GM19025 (cell line): Measurements from ENCODE around the gene SLC5A9.

ENCODE experiments used
- ATAC-seq: cut with Tn5 transposase; IDR thresholded peaks from one replicate; pipeline ENCODE4 v1.9.1; 2021; ENCODE audit warnings: mild to moderate bottlenecking, low read depth, moderate library complexity; ENCODE audit not compliant: unreplicated experiment

Gene SLC5A9

DNA sequence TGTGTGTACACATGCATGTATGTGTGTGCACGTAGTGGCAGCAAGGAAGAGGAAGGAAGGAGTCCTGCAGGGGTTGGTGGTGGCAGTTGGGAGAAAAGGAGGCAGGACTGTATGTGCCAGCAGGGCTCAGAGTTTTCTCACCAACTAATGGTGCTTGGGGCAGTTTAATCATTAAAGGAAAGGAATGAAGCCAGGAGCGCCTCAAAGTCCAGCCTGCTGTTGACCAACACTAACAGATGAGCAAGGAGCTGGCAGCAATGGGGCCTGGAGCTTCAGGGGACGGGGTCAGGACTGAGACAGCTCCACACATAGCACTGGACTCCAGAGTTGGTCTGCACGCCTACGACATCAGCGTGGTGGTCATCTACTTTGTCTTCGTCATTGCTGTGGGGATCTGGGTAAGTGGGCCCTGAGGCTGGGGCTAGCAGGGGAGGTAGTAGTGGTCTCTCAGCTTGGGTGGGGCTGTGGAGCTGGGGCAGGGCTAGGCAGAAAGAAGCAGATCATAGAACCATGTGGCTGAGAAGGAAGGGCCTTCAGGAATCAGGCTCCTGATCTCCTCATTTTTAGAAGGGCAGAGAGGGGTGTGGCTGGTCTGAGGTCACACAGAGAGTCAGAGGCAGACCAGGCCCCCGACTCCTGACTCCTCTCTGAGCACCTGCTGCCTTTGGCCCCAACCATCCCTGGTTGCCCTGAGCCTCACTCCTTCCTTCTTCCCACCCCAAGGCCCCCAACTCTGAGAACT, at the start of gene SLC5A9:
TSS of gene SLC5A9 (plus strand) at position 216 of the 742 bp plus-strand sequence. CDS start at position 237, 21 bp downstream.
- ATAC-seq = no peak

DNA sequence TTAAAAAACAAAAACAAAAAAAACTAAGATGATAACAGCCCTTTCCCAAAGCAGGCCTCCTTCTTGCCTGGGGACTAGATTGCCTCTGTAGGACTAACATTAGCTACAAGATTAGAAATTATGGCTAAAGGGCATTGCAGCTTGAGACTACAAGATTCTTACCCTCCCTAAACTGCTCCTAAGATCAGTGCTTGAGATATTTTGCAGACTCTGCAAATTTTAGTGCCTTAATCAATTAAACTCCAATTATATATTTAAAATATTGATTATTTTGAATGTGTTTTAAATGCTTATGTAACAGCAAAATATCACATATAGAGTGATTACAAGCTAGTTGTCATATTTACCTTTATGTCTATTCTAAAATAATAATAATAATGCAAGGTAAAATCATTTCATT, 47.4 kb upstream of the SLC5A9 start:
- no peak for ATAC-seq

DNA sequence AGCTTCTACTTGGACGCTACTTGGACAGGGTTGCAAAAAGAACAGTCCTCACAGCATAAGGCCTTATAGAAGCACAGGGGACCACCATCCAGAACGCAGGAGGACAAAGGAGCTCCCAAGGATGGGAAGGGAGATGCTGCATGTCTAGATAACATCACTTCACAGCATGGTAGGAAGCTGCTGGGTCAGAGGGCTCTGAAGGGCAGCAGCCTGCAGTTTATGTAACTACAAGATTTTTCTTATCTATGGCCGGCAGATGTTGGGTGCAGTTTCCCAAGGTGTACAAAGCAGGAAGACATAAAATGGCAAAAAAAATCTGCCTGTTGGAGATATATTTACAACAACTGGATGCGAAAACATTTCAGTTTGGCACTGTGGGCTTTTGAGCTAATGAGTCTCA, 45.3 kb upstream of the SLC5A9 start:
- no peak for ATAC-seq

DNA sequence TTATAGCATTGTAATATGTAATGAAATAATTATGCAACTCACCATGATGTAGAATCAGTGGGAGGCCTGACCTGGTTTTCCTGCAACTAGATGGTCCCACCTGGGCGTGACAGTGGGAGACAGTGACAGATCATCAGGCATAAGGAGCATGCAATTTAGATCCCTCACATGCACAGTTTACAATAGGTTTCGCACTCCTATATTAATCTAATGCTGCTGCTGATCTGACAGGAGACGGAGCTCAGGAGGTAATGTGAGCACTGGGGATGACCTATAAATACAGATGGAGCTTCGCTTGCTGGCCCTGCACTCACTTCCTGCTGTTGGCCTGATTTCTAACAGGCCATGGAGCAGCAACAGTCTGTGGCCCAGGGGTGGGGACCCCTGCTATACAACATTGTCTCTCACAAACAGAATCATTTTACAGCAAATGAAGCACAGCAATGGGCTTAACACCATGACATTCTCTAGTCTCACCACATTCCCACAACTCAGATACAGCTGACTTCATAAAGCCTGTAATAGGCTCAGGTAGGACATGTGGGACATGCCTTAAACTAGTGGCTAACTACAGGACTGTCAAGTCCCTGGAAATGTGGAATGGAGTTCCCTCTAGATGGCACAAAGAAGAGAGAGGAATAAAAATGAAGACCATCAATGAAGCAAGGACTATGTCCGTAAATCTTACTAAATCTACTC, 40.7 kb upstream of the SLC5A9 start:
- ATAC-seq = peak; percentile 21

DNA sequence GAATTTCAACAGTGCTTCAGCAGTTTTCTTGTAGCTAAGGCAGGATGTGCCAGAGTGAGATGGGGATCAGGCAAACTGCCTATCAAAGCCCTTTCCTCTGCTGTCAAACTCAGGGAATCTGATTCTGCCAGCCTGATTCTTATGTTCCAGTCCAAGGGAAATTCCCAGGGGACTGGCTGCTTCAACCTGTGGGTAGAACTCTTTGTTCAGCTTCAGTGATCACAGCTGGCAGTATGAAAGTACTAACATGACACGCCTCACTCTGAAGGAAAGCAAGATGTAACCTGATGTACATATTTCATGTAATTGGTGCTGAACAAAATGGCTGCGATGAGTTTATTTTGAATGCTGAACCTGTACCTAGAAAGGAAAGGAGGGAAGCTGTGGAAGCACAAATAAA, 40.1 kb upstream of the SLC5A9 start:
- peak; percentile 77 for ATAC-seq

DNA sequence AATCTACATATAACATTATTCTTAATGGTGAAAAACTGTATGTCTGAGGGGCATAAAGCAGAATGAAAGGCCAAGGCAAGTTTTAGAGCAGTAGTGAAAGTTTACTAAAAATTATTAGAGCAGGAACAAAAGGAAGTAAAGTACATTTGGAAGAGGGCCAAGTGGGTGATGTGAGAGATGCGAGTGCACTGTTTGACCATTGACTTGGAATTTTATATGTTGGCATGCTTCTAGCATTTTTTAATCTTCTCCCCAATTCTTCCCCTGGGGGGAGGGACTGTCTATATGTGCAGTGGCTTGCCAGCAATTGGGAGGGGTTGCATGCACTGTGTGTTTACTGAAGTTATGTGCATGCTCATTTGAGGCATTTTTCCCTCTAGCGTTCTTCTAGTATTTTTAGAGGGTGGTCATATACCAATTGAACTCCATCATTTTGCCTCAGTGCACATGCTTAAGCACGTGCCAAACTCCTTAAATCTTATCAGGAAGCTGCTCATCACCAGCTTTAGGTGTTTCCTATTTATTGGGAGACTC, 36.1 kb upstream of the SLC5A9 start:
- no peak for ATAC-seq

DNA sequence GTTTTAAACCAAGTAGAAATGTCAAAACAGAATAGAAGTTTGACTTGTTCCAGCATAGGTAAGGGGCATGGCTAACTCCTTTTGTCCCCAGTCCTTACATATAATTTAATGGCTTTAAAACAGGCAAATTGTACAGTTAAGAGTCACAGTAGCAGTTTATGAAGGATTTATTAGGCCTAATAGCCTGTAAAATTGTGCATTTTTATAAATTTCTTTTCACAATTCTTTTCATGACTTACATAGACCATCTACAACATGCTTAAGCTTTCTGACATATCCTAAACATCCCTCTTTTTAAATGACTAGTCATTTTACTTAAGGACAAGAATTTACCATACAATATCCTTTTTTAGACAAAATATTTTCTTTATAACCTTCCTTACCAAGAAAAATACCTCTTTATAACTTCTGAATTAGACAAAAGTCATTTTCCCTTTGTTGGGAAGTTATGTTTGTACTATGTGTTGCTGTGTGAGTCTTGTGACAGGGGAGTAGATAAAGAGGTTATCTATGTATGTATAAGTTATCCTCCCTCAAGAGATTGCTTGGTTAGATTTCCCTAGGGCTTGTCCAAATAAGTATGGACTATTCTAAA, 34.5 kb upstream of the SLC5A9 start:
- no peak for ATAC-seq

DNA sequence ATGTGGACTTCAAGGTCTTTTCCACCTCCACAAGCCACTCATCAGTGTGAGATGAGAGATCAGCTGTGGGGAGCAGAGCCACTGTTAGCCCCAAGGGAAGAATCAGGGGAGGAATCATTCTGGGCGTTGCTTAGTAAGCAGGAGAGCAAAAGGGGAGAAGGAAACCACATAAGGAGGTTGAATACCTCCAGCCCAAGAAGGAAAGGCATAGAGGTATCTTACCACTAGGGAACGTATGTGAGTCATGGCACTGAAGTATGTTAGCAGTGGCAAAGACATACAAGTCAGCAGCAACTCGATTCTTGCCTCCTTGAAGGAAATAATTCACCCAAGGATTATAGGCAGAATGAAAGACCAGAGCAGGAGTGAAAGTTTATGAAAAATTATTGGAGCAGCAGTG, 31.6 kb upstream of the SLC5A9 start:
- no peak for ATAC-seq

DNA sequence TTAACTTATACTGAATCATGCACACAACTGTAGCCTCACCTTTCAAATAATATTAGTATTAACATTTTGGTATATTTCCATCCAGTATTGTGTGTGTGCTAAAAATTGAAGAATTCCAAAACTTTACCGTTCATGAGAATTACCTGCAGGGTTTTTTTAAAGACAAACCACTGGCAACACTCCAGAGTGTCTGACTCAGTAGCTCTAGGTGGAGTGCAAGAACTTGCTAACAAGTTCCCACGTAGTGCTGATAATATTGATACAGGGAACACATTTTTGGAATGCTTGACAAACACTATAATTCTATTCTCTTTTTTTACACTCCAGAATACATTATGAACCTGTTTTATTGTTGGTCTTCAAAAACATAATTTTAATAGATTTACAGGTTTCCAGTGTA, 27.7 kb upstream of the SLC5A9 start:
- no peak for ATAC-seq

DNA sequence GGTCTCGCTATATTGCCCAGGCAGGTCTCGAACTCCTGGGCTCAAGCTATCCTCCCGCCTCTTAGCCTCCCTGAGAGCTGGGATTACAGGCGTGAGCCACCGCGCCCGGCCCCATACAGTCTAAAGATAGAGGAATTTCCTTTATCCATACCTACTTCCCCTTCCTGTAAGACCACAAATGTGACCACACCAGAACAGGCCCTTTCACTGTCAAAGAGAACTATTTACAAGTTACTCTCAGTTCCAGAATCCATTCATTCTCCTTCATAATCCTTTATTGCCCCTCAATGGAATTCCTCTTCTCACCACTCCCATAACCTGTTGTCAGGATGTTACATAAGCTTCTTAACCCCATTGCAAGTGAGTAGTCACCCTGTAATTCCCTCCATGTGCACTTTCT, 26.3 kb upstream of the SLC5A9 start:
- no peak for ATAC-seq

DNA sequence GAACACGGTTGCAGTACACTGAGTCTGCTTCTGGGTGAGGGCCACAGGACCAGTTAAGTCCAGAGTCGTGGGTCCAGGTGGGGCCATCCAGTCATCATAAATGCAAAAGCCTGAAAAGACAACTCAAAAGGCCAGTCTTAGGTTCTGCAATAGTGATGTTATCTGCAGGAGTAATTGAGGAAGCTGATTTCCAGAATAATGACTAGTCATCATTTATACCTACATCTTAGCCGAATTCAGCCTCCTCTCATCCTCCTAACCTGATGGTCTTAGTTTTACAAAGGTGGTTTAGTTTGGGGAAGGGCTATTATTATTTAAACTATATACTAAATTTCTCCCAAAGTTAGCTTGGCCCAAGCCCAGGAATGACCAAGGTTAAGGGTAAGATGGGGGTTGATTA, 23.5 kb upstream of the SLC5A9 start:
- ATAC-seq = no peak

DNA sequence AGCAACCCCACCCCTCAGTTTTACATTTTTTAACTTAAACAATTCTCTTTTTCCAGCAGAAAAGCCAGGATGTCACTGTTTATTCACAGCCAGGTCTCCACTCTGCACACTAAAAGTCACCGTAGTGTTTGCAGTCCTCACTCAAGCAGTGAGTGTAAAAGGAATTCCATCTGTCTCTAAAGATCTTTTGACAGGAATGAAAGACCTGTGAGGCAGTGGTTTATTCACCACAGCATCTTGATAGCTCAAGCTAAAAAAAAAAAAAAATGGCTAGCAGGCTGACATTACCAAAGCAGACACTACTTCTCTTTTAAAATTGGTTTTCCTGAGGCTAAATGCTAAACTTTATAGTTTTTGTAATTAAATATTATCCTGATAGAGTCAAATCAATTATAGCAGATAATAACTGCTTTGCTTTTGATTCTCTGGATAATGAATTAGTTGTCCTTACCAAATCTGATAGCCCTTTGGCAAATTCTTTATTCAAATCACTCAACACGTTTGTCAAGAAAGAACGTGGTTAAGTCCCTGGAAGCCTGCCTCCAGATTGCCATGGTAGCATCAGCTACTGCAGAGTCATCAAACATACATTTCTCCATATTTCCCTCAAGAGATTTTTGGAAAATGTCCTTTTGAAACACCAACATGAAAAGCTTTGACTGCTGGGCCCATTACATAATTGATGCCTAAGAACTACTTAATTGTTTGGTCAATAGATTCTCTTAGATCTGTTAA, 22.2 kb upstream of the SLC5A9 start:
- ATAC-seq = no peak

DNA sequence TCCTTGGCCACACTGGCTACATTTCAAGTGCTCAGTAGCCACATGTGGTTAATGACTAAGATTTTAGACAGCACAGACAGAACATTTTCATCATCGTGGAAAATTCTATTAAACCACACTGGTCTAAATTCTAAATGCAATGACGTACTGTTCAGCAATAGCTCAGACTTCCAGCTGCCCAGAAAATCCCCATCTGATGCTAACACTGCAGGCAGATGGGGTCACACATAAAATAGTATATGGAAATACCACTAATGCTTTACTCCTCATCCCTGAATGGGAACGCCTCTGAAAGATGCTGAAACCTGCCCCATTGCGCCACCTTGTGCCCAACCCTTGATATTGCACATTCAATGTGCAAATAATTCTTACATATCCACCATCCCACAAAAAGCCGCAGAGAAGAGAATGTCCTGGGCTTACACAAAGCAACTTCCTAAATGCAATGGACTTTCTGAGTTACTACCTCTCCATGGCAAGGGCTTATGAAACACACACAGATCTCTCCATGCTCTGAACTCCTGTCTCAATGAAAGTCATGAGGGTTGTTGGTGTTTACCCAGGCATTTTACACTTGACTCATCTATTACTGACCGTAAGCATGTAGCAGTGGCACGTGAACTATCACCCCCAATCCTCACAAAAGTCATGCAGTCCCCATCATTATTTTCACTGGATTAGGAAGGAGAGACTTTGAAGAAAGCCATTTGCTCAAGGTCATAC, 20.3 kb upstream of the SLC5A9 start:
- no peak for ATAC-seq

DNA sequence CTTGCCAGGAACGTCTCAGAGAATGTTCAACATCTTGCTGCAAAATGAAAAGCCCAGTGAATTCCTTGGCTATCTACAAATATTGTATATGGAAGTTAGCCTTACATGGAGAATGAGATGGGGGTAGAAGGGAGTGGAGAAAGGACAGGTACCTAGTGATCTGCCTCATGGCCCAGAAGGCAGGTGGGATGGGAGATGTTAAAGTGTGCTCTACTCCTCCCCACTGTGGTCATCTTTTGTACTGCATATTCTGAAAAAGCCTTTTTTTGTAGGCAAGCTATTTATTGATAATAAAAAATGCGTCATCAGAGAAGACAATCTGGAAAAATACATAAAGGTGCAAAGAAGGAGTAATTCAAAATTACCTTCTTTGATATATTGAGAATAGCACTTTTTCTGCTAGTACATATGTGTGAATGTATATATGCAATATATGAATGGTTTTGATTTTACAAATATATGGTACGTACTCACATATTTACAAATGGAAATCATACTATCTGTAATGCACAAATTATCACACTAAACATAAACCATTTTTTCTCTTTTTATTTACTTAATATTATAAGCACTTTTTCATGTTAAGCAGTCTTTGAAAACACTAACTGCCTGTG, 19.1 kb upstream of the SLC5A9 start:
- ATAC-seq = no peak

DNA sequence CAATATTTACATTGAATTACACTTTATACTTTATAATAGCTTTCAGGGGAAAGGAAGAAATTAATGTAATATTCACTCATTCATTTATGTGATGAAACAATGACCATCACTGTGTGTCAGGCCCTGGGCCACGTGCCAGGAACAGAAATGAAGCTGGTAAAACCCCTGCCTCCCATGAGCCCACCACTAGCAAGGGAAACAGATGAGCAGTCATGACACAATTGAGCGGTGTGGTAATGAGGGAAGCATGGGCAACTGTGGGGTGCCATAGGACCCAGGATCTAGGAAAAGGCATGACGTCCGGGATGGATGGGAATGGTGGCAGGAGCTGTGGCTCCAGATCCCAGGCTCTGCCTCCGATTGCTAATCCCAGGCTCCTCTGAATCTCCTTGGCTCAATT, 17.0 kb upstream of the SLC5A9 start:
- no peak for ATAC-seq

DNA sequence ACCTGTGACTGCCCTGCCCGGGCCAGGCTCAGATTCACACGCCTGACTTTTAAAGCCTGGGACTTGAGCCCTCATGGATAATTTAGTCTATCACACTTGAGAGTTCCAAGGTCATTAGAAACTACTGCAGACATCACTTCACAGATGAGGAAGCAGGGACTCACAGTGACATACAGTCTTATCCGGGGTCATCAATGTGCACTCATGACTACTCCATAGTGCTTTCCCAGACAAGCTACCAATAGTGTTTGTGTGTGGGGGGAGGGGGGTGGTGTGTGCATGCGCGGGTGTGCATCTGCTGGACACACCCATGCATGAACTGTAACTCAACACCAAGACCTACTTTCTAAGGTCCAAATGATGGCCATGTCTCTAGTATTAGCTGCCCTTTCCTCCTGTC, 16.1 kb upstream of the SLC5A9 start:
- ATAC-seq = no peak

DNA sequence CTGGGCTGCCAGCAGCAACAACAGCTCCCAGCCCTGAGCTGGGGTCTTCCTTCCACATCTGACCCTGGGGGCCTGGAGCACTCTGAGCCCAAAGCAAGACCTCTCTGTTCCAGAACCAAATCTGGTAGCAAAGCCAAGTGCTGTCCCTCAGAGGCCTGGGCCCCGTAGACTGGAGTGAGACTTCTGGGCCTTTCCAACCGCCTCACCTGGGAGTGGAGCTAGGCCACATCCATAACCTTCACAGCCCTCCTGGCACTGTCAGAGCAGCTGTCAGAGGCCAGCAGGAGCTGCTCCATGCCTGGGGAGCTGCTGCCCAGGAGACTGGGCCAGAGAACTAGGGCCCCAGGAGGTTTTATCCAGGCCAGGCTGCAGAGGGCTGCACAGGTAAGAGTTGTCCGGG, 15.4 kb upstream of the SLC5A9 start:
- ATAC-seq = no peak

DNA sequence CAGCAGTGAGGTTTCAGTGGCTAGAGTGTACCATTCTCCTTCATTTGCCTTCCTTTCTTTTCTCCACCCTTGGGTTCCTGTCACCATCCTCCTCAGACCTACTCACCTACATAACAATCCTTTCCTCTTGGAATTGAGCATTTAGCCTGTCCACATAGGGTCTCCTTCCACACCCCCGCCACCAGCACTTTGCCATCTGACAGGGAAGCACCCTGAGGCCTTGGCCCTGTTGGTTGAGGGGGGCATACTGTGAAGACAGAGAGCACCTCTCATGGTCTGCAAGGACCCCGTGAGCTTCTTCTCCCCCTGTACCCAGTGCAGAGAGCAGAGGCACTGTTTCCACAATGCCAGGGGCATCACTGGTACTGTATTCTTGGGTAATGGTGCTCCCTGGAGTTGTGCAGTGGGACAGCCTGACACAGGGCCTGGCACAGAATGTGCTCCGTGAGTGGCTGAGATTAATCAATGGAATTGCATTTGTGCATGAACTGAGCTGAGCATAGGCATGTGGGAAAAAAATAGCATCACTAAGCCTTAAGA, 14.9 kb upstream of the SLC5A9 start:
- ATAC-seq = no peak

DNA sequence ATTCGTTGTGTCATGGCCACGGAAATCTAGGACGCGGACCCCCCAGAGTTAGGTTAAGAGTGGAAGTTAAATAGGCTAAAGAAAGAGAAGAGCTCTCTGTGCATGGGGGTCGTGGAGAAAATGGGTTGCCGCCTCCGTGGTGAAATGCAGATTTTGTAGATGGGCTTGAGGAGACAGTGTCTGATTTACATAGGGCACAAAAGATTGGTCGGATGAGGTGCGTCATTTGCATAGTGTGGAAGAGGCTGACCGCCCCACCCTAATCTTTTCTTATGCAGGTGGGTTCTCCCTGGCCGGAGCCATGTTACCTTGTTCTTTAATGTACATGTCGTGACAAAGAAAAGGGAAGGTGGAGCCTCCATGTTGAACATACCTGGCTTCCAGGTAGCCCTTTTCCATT, 14.3 kb upstream of the SLC5A9 start:
- no peak for ATAC-seq

DNA sequence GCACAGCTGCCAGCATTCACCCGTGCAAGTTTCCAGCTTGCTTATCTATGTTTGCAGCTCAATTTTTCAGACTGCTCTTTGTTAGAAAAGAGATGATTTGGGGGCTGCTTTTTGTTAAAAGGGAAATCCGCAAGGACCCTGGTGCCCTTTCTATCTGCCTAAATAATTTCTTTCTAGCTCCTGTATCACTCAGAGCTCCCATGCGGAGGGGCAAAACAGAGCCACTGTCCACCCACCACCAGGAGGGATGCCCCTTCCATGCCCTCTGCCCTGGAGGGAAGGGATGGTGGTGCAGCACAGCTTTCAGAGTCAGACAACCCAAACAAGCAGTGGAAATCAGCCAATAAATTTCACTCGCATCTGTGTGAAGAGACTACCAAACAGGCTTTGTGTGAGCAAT, 13.9 kb upstream of the SLC5A9 start:
- ATAC-seq = no peak
